GM18520 (cell line): Measurements from ENCODE around the gene AKAP14.
"Not testable (repeated sequence)": the region's sequence is repeated elsewhere in the genome, so short reads cannot be mapped to it uniquely, and the experiment has no call there.

Source experiments
- ATAC-seq: cut with Tn5 transposase; IDR thresholded peaks from one replicate; pipeline ENCODE4 v1.9.1; 2021; ENCODE audit not compliant: unreplicated experiment

Gene AKAP14

GRCh38 chrX:119919835-119920585, 24.3 kb downstream of the AKAP14 start:
- ATAC-seq = no peak

GRCh38 chrX:119922391-119922790, 26.7 kb downstream of the AKAP14 start:
- not testable (repeated sequence) for ATAC-seq

- ATAC-seq = no peak
These were observed 39.7 kb downstream of the AKAP14 start for GRCh38 chrX:119935215-119935874.

- no peak for ATAC-seq
These were observed 45.6 kb downstream of the AKAP14 start for GRCh38 chrX:119941336-119941735.

GRCh38 chrX:119942173-119942819, 46.6 kb downstream of the AKAP14 start:
- no peak for ATAC-seq

- no peak for ATAC-seq
These were observed 47.1 kb downstream of the AKAP14 start for GRCh38 chrX:119942831-119943184.

GRCh38 chrX:119943185-119943988, 47.7 kb downstream of the AKAP14 start, which contains the start of gene NKAP:
TSS of gene NKAP (minus strand) at chrX:119943751. CDS start at chrX:119943605, 146 bp downstream.
- ATAC-seq = peak; percentile 65

- no peak for ATAC-seq
These were observed 49.8 kb downstream of the AKAP14 start for GRCh38 chrX:119945481-119945880.

- no peak for ATAC-seq
These were observed 52.7 kb downstream of the AKAP14 start for GRCh38 chrX:119948381-119948780.

- no peak for ATAC-seq
These were observed 58.7 kb downstream of the AKAP14 start for GRCh38 chrX:119954374-119954773.

GRCh38 chrX:119955807-119956570, 60.3 kb downstream of the AKAP14 start:
- not testable (repeated sequence) for ATAC-seq

GRCh38 chrX:119960625-119961024, 64.9 kb downstream of the AKAP14 start:
- no peak for ATAC-seq

GRCh38 chrX:119966837-119967236, 71.1 kb downstream of the AKAP14 start:
- ATAC-seq = not testable (repeated sequence)
